Neural progenitor cell (in vitro differentiated cells): ENCODE data around the gene CALHM2. TPM values are rescaled to one million over a fixed set of nuclear protein-coding genes. Genes with fewer than 3 reads are reported as not detected.

ENCODE experiments used
- DNase-seq: peaks from one replicate; pipeline ENCODE4 v3.0.0-alpha.2; 2016; ENCODE audit warnings: low spot score
- H2AFZ ChIP-seq: fragments of 200-600 bp; sonication (generic); replicated peaks from 2 replicates; pipeline ENCODE4 v1.6.1; 2016; ENCODE audit warnings: antibody characterized with exemption
- H3F3A ChIP-seq: fragments of 200-600 bp; sonication (generic); 2 replicates; pipeline ENCODE4 v1.6.1; 2016; ENCODE audit warnings: antibody characterized with exemption, low read depth
- H3K27ac ChIP-seq: fragments of 200-600 bp; sonication (generic); 2 replicates; pipeline ENCODE4 v1.5.1; 2016; ENCODE audit warnings: mild to moderate bottlenecking
- H3K27me3 ChIP-seq: fragments of 200-600 bp; sonication (generic); 2 replicates; pipeline ENCODE4 v1.6.1; 2016; ENCODE audit warnings: mild to moderate bottlenecking, moderate library complexity
- H3K36me3 ChIP-seq: fragments of 200-600 bp; sonication (generic); 2 replicates; pipeline ENCODE4 v1.5.1; 2016
- H3K4me1 ChIP-seq: fragments of 200-600 bp; sonication (generic); 2 replicates; pipeline ENCODE4 v1.6.1; 2016; ENCODE audit warnings: mixed run types
- H3K4me2 ChIP-seq: fragments of 200-600 bp; sonication (generic); 2 replicates; pipeline ENCODE4 v1.6.1; 2016
- H3K4me3 ChIP-seq: fragments of 200-600 bp; sonication (generic); 2 replicates; pipeline ENCODE4 v1.5.1; 2016
- H3K79me2 ChIP-seq: fragments of 200-600 bp; sonication (generic); 2 replicates; pipeline ENCODE4 v1.6.1; 2016; ENCODE audit warnings: low read depth
- H3K9ac ChIP-seq: fragments of 200-600 bp; sonication (generic); 2 replicates; pipeline ENCODE4 v1.6.1; 2016
- H3K9me3 ChIP-seq: fragments of 200-600 bp; sonication (generic); 2 replicates; pipeline ENCODE4 v1.5.1; 2016; ENCODE audit warnings: low read depth
- H4K20me1 ChIP-seq: fragments of 200-600 bp; sonication (generic); 2 replicates; pipeline ENCODE4 v1.6.1; 2016; ENCODE audit warnings: low read depth
- H3K27ac Mint-ChIP-seq: 3 replicates; pipeline ENCODE4 v1.8.0; 2021; ENCODE audit warnings: mixed read lengths
- H3K27me3 Mint-ChIP-seq: 2 replicates; pipeline ENCODE4 v1.8.0; 2022; ENCODE audit warnings: low read depth, mild to moderate bottlenecking, inconsistent platforms, moderate library complexity, mixed read lengths; ENCODE audit not compliant: insufficient read depth
- H3K36me3 Mint-ChIP-seq: 3 replicates; pipeline ENCODE4 v1.8.0; 2021; ENCODE audit warnings: mixed read lengths
- H3K4me1 Mint-ChIP-seq: 3 replicates; pipeline ENCODE4 v1.8.0; 2021; ENCODE audit warnings: mixed read lengths
- H3K4me3 Mint-ChIP-seq: 3 replicates; pipeline ENCODE4 v1.8.0; 2021; ENCODE audit warnings: mild to moderate bottlenecking, moderate library complexity, mixed read lengths
- H3K9me3 Mint-ChIP-seq: 3 replicates; pipeline ENCODE4 v1.8.0; 2020; ENCODE audit warnings: mixed read lengths
- EZH2 ChIP-seq: fragments of 200-600 bp; sonication (generic); IDR thresholded peaks from 2 replicates; pipeline ENCODE4 v1.6.1; 2017; ENCODE audit warnings: antibody characterized with exemption, mild to moderate bottlenecking, moderate library complexity
- EZH2phosphoT487 ChIP-seq: fragments of 200-600 bp; sonication (generic); IDR thresholded peaks from 2 replicates; pipeline ENCODE4 v1.6.1; 2017; ENCODE audit warnings: antibody characterized with exemption
- total RNA-seq: library from RNA; depleted of rRNA; stranded (reverse); fragments of >200 nt; gene quantifications from 2 replicates; pipeline ENCODE4 v1.2.3, GENCODE V29; 2015; ENCODE audit warnings: low replicate concordance
- TF ChIP-seq, protein P1 (sequence below): fragments of 200-600 bp; sonication (generic); IDR thresholded peaks from 2 replicates; pipeline ENCODE4 v1.5.1; 2017; ENCODE audit warnings: antibody characterized with exemption, mild to moderate bottlenecking

Gene CALHM2
- total RNA-seq, 1 donor from 2014 or later: not detected

DNA sequence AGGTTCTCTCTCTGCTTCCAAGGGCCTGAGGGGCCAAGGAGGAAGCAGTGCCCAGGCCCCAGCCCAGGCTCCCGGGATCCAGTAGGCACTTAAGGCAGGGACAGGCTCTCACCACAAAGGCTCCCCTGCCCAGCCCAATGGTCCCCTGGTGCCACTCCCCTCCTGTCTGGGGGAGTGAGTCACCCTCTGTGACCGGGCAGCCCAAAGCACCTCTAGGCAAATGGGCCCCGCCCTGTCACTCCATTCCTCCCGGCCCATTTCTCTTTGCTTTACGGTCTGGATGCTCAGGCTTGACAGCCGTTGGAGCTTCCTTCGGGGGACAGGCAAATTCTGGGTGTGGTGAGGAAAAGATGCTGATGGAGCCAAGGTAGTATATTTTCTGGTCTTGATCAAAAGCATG, 27.0 kb upstream of the CALHM2 start, which contains the start of gene CALHM3:
TSS of gene CALHM3 (minus strand) at position 106 of the 400 bp plus-strand sequence. CDS start 208 bp downstream, outside the sequence.
- H3K4me1 Mint-ChIP-seq: peaks cover 9% of the 10 kb centered on the region
- Histone ChIP-seq H3F3A (peaks cover 2% of the 10 kb centered on the region), H3K9me3 (no peaks in the 10 kb centered on the region), H3K4me3 (no peak within 1 kb of the TSS), H4K20me1 (no peaks in the 10 kb centered on the region), H3K79me2 (no peaks in the 10 kb centered on the region), H3K27me3 (no peaks in the 10 kb centered on the region), H2AFZ (no peak within 1 kb of the TSS), H3K27ac (no peak within 1 kb of the TSS), H3K4me1 (peaks cover 7% of the 10 kb centered on the region), H3K4me2 (no peak within 1 kb of the TSS), H3K9ac (no peak within 1 kb of the TSS), H3K36me3 (no peaks in the 10 kb centered on the region)
- TF ChIP-seq, protein P1, sequence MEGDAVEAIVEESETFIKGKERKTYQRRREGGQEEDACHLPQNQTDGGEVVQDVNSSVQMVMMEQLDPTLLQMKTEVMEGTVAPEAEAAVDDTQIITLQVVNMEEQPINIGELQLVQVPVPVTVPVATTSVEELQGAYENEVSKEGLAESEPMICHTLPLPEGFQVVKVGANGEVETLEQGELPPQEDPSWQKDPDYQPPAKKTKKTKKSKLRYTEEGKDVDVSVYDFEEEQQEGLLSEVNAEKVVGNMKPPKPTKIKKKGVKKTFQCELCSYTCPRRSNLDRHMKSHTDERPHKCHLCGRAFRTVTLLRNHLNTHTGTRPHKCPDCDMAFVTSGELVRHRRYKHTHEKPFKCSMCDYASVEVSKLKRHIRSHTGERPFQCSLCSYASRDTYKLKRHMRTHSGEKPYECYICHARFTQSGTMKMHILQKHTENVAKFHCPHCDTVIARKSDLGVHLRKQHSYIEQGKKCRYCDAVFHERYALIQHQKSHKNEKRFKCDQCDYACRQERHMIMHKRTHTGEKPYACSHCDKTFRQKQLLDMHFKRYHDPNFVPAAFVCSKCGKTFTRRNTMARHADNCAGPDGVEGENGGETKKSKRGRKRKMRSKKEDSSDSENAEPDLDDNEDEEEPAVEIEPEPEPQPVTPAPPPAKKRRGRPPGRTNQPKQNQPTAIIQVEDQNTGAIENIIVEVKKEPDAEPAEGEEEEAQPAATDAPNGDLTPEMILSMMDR: no peak
- TF ChIP-seq EZH2phosphoT487 (no peak), EZH2 (no peak)
- H3K4me3 Mint-ChIP-seq: no peak within 1 kb of the TSS
- H3K9me3 Mint-ChIP-seq: no peaks in the 10 kb centered on the region
- no peaks in the 10 kb centered on the region for H3K36me3 Mint-ChIP-seq
- H3K27me3 Mint-ChIP-seq: no peaks in the 10 kb centered on the region
- no peak for DNase-seq
- peak within 1 kb of the TSS; percentile 51 for H3K27ac Mint-ChIP-seq

DNA sequence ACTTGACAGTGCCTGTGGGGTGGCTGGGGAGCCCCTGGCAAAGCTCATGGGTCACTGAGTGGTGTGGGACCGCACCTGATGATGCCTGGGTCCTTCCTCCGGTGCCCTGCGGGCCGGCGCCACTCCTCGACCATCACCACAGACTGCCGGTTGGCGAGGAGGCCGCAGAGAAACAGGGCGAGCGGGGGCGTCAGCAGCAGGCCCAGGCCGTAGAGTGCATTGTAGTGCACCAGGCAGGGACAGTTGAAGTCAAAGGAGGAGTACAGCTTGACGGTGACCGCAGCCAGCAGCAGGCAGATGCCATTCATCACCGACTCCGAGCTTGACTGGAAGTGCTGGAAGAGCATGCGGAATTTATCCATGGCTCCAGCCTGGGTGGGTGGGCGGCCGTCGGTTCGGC, 26.5 kb upstream of the CALHM2 start:
- Histone ChIP-seq H3F3A (peaks cover 2% of the 10 kb centered on the region), H3K4me3 (no peak overlapping the region), H3K4me2 (no peak overlapping the region), H3K79me2 (no peaks in the 10 kb centered on the region), H3K27me3 (no peaks in the 10 kb centered on the region), H3K9ac (no peak overlapping the region), H3K4me1 (peaks cover 7% of the 10 kb centered on the region), H3K27ac (no peak overlapping the region), H3K9me3 (no peaks in the 10 kb centered on the region), H2AFZ (no peak overlapping the region), H3K36me3 (no peaks in the 10 kb centered on the region), H4K20me1 (no peaks in the 10 kb centered on the region)
- no peak for DNase-seq
- H3K27me3 Mint-ChIP-seq: no peaks in the 10 kb centered on the region
- peaks cover 9% of the 10 kb centered on the region for H3K4me1 Mint-ChIP-seq
- H3K9me3 Mint-ChIP-seq: no peaks in the 10 kb centered on the region
- H3K36me3 Mint-ChIP-seq: no peaks in the 10 kb centered on the region
- H3K27ac Mint-ChIP-seq: no peak overlapping the region
- TF ChIP-seq EZH2phosphoT487 (no peak), EZH2 (no peak)
- TF ChIP-seq, protein P1: no peak
- no peak overlapping the region for H3K4me3 Mint-ChIP-seq

DNA sequence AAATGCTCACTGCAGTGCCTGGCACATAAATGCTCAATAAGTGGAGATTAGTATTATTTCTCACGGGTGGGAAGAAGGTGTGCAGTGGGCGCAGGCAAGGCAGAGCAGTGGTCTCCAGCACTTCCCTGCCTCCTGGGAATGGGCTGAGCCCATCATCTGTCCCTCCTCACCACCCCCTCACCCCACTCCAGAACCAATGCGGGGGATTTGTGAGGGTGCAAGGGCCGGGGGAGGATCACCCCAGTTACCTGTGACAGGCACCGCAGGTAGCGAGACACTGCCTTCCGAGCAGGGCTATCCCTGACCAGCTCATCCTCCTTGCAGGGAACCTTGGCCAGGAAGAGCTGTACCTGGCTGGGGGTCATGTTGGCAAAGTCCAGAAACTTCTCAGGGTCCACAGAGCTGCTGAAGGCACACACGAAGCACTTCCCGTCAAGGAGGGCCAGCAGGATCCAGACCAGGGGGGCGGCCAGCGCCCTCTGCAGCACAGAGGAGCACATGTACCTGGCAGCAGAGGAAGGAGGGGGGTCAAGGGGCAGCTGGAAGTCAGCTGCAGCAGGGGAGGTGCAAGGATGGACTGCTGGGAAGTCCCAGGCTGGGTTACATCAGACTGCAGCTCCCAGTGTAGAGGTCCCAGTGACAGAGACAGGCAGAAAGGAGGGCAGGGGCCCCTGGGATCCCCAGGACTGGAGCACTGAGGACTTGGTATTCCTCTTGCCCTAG, 24.0 kb upstream of the CALHM2 start:
- no peak overlapping the region for H3K27ac ChIP-seq
- H2AFZ ChIP-seq: peak overlapping the region; percentile 60
- H3K4me3 Mint-ChIP-seq: no peak overlapping the region
- H3K27me3 Mint-ChIP-seq: no peaks in the 10 kb centered on the region
- H3K27ac Mint-ChIP-seq: no peak overlapping the region
- TF ChIP-seq, protein P1: peak; percentile 63
- no peak for TF ChIP-seq EZH2
- peaks cover 7% of the 10 kb centered on the region for H3K4me1 Mint-ChIP-seq
- H3K36me3 ChIP-seq: no peaks in the 10 kb centered on the region
- H3F3A ChIP-seq: peaks cover 2% of the 10 kb centered on the region
- H3K9me3 Mint-ChIP-seq: no peaks in the 10 kb centered on the region
- H4K20me1 ChIP-seq: no peaks in the 10 kb centered on the region
- H3K79me2 ChIP-seq: no peaks in the 10 kb centered on the region
- H3K36me3 Mint-ChIP-seq: no peaks in the 10 kb centered on the region
- H3K27me3 ChIP-seq: no peaks in the 10 kb centered on the region
- peaks cover 7% of the 10 kb centered on the region for H3K4me1 ChIP-seq
- peak; percentile 72 for DNase-seq
- no peak overlapping the region for H3K4me3 ChIP-seq
- H3K9ac ChIP-seq: no peak overlapping the region
- no peaks in the 10 kb centered on the region for H3K9me3 ChIP-seq
- peak overlapping the region; percentile 22 for H3K4me2 ChIP-seq
